B cell (primary cell): ENCODE data around the gene ABLIM1. TPM values are rescaled to one million over a fixed set of nuclear protein-coding genes. Genes with fewer than 3 reads are reported as not detected.

ENCODE experiments used
- ATAC-seq: fragments of 200-7000 bp; cut with Tn5 transposase; one replicate; pipeline ENCODE4 v1.10.0; 2021; ENCODE audit warnings: low read depth, mild to moderate bottlenecking, moderate number of reproducible peaks, moderate library complexity
- CTCF ChIA-PET: fragments of 350-600 bp; sonication (Branson Sonifier 250); formaldehyde crosslinking; loops from one replicate; lab custom pipeline; 2021; ENCODE audit warnings: antibody characterized with exemption, inconsistent platforms; lab: Charles Lee
- POLR2A ChIA-PET: fragments of 350-600 bp; sonication (Branson Sonifier 250); formaldehyde crosslinking; loops from one replicate; lab custom pipeline; 2021; ENCODE audit warnings: antibody characterized with exemption; lab: Charles Lee
- DNase-seq: peaks from one replicate; pipeline ENCODE4 v3.0.0; 2013
- H2AFZ ChIP-seq: 2 replicates; pipeline ENCODE4 v1.6.1; 2012; ENCODE audit warnings: mild to moderate bottlenecking, low read depth, low read length; ENCODE audit not compliant: insufficient read depth, poor library complexity, severe bottlenecking
- H3K27ac ChIP-seq, 2 donors: 1 replicate in 1 of 2; 2 replicates in 1 of 2; pipeline ENCODE4 v1.5.1; 2012 to 2013; ENCODE audit warnings: low read length in 2 of 2, mild to moderate bottlenecking in 2 of 2, moderate library complexity in 1 of 2
- H3K27me3 ChIP-seq, 4 experiments: fragments of 200-600 bp in 1 of 4; sonication (generic) in 1 of 4; replicated peaks in 1 of 4; 1 replicate in 2 of 4; 2 replicates in 2 of 4; pipeline versions ENCODE4 v1.6.1 to v1.7.0; 2013 to 2016; ENCODE audit warnings: low read length in 3 of 4, mild to moderate bottlenecking in 2 of 4, mixed read lengths in 1 of 4, moderate library complexity in 1 of 4; ENCODE audit not compliant: insufficient read depth in 4 of 4, control insufficient read depth in 3 of 4; ENCODE audit errors: control extremely low read depth in 1 of 4
- H3K36me3 ChIP-seq, 2 experiments: replicated peaks in 1 of 2; 1 replicate in 1 of 2; 2 replicates in 1 of 2; pipeline versions ENCODE4 v1.6.1 to v1.7.1; 2013; ENCODE audit warnings: low read length in 1 of 2; ENCODE audit not compliant: insufficient read depth in 2 of 2, control insufficient read depth in 1 of 2; ENCODE audit errors: control extremely low read depth in 1 of 2, extremely low read depth in 1 of 2
- H3K4me1 ChIP-seq, 2 donors: fragments of 200-600 bp in 1 of 2; sonication (generic) in 1 of 2; 1 replicate in 1 of 2; 2 replicates in 1 of 2; pipeline versions ENCODE4 v1.5.1 to v1.6.1; 2013 to 2017; ENCODE audit warnings: low read length in 2 of 2; ENCODE audit not compliant: control insufficient read depth in 2 of 2, insufficient read depth in 2 of 2
- H3K4me2 ChIP-seq: replicated peaks from 2 replicates; pipeline ENCODE3; 2012; ENCODE audit warnings: mild to moderate bottlenecking, low read depth, low read length; ENCODE audit not compliant: poor library complexity, severe bottlenecking
- H3K4me3 ChIP-seq, 5 experiments: fragments of 200-600 bp in 1 of 5; sonication (generic) in 1 of 5; 1 replicate in 3 of 5; 2 replicates in 2 of 5; pipeline versions ENCODE4 v1.5.1 to v1.7.0; 2011 to 2016; ENCODE audit warnings: low read length in 4 of 5, mild to moderate bottlenecking in 4 of 5, low read depth in 2 of 5, control low read depth in 1 of 5, moderate library complexity in 1 of 5; ENCODE audit not compliant: insufficient read depth in 1 of 5; ENCODE audit errors: control extremely low read depth in 1 of 5, extremely low read depth in 1 of 5
- H3K79me2 ChIP-seq: fragments of 200-600 bp; sonication (generic); one replicate; pipeline ENCODE4 v1.6.0; 2016; ENCODE audit warnings: low read length; ENCODE audit not compliant: control insufficient read depth, insufficient read depth
- H3K9ac ChIP-seq: fragments of 200-600 bp; sonication (generic); 2 replicates; pipeline ENCODE4 v1.6.1; 2017; ENCODE audit warnings: mild to moderate bottlenecking, low read length, moderate library complexity
- H3K9me3 ChIP-seq, 3 donors: one replicate each; pipeline versions ENCODE4 v1.6.1 to v1.7.1; 2013; ENCODE audit warnings: low read length in 2 of 3; ENCODE audit not compliant: control insufficient read depth in 2 of 3, insufficient read depth in 1 of 3; ENCODE audit errors: control extremely low read depth in 1 of 3
- H4K20me1 ChIP-seq: 2 replicates; pipeline ENCODE4 v1.6.0; 2012; ENCODE audit warnings: mild to moderate bottlenecking, low read length; ENCODE audit not compliant: insufficient read depth, control insufficient read depth, poor library complexity, severe bottlenecking
- H3K27ac Mint-ChIP-seq: one replicate; pipeline ENCODE4 v1.8.0; 2021; ENCODE audit warnings: mixed read lengths
- H3K27me3 Mint-ChIP-seq: one replicate; pipeline ENCODE4 v1.8.0; 2021; ENCODE audit warnings: mixed read lengths
- H3K4me1 Mint-ChIP-seq: one replicate; pipeline ENCODE4 v1.8.0; 2021; ENCODE audit warnings: mixed read lengths
- H3K4me3 Mint-ChIP-seq: one replicate; pipeline ENCODE4 v1.8.0; 2021; ENCODE audit warnings: mixed read lengths
- H3K9me3 Mint-ChIP-seq: one replicate; pipeline ENCODE4 v1.8.0; 2022; ENCODE audit warnings: mixed read lengths; ENCODE audit not compliant: insufficient read depth
- EZH2 ChIP-seq: IDR thresholded peaks from 2 replicates; pipeline ENCODE4 v1.6.1; 2012; ENCODE audit warnings: borderline replicate concordance, low read depth, mild to moderate bottlenecking, moderate library complexity, low read length; ENCODE audit not compliant: insufficient read depth, poor library complexity, severe bottlenecking
- WGBS: methylation state at CpG from one replicate; pipeline ENCODE4 v1.1.5; 2013; ENCODE audit warnings: missing lambda C conversion rate; ENCODE audit not compliant: insufficient coverage; 5-methylcytosine and 5-hydroxymethylcytosine counted together
- intact Hi-C: fragments of 100-400 bp; cut with micrococcal nuclease; formaldehyde crosslinking; loops from one replicate; pipeline ENCODE4 v1.10.0; 2022
- polyA plus RNA-seq: library from polyadenylated mRNA; depleted of rRNA; stranded (reverse); fragments of >200 nt; gene quantifications from 2 replicates; pipeline ENCODE4 v1.2.3, GENCODE V29; 2012
- total RNA-seq, 2 donors: library from RNA; stranded (reverse); fragments of 120-200 nt in 1 of 2; gene quantifications; 1 replicate in 1 of 2; 2 replicates in 1 of 2; pipeline versions ENCODE4 v1.2.3 to v1.2.4, GENCODE V29; 2013 to 2022
- TF ChIP-seq, protein P1 (sequence below): fragments of 200-600 bp; IDR thresholded peaks from one replicate; pipeline ENCODE4 v1.8.0; 2022; ENCODE audit warnings: antibody characterized with exemption, mild to moderate bottlenecking

The ABLIM1 gene
- total and polyA plus RNA-seq, 2 donors (not counting 1 experiment from before 2014, with no cell fraction given) = 55.6 to 148 TPM

DNA sequence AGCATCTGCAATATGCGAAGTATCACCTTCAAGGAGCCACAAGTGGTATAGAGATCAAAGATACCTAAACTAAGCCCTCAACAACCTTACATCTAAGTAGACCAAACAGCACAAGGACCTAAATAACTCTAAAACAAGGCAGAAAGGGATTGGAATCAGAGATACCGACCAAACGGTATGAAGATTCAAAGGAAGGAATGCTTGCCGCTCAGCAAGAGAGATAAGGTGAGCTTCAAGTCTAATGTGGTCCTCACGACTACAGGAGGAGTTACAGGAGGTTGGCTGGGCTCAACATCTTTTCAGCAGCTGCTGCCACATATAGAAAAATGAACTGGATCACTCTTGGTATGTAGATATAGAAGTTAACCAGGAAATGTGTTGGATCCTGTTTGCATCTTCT lies 11.6 kb downstream of the ABLIM1 start:
- no peaks in the 10 kb centered on the region for H3K4me1 Mint-ChIP-seq
- no peak overlapping the region for H3K27ac Mint-ChIP-seq
- no peaks in the 10 kb centered on the region for H3K9me3 Mint-ChIP-seq
- H3K9ac ChIP-seq = no peak overlapping the region
- ATAC-seq = no peak
- no peak overlapping the region for H3K4me3 Mint-ChIP-seq
- H3K27me3 Mint-ChIP-seq = peaks cover 2% of the 10 kb centered on the region
- ChIA-PET CTCF (no interaction called here), POLR2A (no interaction called here)
- H3K4me2 ChIP-seq = no peak overlapping the region
- no peak overlapping the region for H3K27ac ChIP-seq
- 80% methylated on average over 3 of the region's 5 CpGs for WGBS
- no peaks in the 10 kb centered on the region for H3K36me3 ChIP-seq
- H3K9me3 ChIP-seq = no peaks in the 10 kb centered on the region
- no peak overlapping the region for H3K4me3 ChIP-seq
- intact Hi-C loops = no loop called here
- no peak overlapping the region for H2AFZ ChIP-seq
- no peaks in the 10 kb centered on the region for H3K4me1 ChIP-seq
- no peak for TF ChIP-seq EZH2
- TF ChIP-seq, protein P1, sequence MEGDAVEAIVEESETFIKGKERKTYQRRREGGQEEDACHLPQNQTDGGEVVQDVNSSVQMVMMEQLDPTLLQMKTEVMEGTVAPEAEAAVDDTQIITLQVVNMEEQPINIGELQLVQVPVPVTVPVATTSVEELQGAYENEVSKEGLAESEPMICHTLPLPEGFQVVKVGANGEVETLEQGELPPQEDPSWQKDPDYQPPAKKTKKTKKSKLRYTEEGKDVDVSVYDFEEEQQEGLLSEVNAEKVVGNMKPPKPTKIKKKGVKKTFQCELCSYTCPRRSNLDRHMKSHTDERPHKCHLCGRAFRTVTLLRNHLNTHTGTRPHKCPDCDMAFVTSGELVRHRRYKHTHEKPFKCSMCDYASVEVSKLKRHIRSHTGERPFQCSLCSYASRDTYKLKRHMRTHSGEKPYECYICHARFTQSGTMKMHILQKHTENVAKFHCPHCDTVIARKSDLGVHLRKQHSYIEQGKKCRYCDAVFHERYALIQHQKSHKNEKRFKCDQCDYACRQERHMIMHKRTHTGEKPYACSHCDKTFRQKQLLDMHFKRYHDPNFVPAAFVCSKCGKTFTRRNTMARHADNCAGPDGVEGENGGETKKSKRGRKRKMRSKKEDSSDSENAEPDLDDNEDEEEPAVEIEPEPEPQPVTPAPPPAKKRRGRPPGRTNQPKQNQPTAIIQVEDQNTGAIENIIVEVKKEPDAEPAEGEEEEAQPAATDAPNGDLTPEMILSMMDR = no peak
- DNase-seq = no peak
- no peaks in the 10 kb centered on the region for H4K20me1 ChIP-seq
- no peaks in the 10 kb centered on the region for H3K79me2 ChIP-seq
- no peaks in the 10 kb centered on the region for H3K27me3 ChIP-seq

DNA sequence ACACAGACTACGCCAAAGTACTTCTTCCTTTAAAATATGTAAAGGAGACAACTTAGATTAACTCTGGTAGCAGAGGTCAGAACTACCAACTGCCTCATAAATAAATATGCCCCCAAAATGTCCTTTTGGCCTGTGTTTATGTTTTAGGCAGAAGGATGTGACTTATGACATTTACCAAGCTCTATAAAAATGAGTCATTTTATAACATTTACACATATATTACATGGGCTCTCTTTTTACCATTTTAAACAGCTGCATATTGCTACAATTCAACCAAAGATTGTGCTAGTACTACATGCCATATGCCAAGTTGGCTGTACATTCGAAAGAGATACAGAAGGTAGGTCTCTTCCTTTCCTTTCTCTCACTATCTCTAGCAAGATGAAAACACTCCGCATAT lies 12.4 kb downstream of the ABLIM1 start:
- Mint-ChIP-seq H3K4me3 (no peak overlapping the region), H3K9me3 (no peaks in the 10 kb centered on the region), H3K27me3 (peaks cover 6% of the 10 kb centered on the region), H3K27ac (no peak overlapping the region), H3K4me1 (no peaks in the 10 kb centered on the region)
- no peak overlapping the region for H3K9ac ChIP-seq
- H2AFZ ChIP-seq = no peak overlapping the region
- no peaks in the 10 kb centered on the region for H3K27me3 ChIP-seq
- POLR2A ChIA-PET = no interaction called here
- no peak overlapping the region for H3K4me2 ChIP-seq
- no CpG with 5 or more reads among the region's 3 CpGs for WGBS
- H3K36me3 ChIP-seq = no peaks in the 10 kb centered on the region
- DNase-seq (no peak), ATAC-seq (no peak)
- intact Hi-C loops = no loop called here
- no peak for TF ChIP-seq EZH2
- TF ChIP-seq, protein P1 = no peak
- no peaks in the 10 kb centered on the region for H3K9me3 ChIP-seq
- CTCF ChIA-PET = no interaction called here
- H3K4me1 ChIP-seq = no peaks in the 10 kb centered on the region
- no peaks in the 10 kb centered on the region for H3K79me2 ChIP-seq
- H3K4me3 ChIP-seq = no peak overlapping the region
- H4K20me1 ChIP-seq = no peaks in the 10 kb centered on the region
- no peak overlapping the region for H3K27ac ChIP-seq
